PC-9 (cell line): Measurements from ENCODE around the gene ADGRG7. TPM values are rescaled to one million over a fixed set of nuclear protein-coding genes. Genes with fewer than 3 reads are reported as not detected.
A peak's percentile ranks its signal among the peaks of the same experiment; 100 is the strongest.

Experiments
- BruUV-seq: library from RNA; stranded (reverse); fragments of 400-500 nt; replicated peaks from 2 replicates; lab custom pipeline; 2021; lab: Mats Ljungman, UMichigan
- CTCF ChIA-PET: fragments of 300-600 bp; sonication (Branson Sonifier 250); formaldehyde crosslinking; loops from one replicate; lab custom pipeline; 2022; ENCODE audit warnings: antibody characterized with exemption; lab: Charles Lee
- POLR2A ChIA-PET: fragments of 300-600 bp; sonication (Branson Sonifier 250); formaldehyde crosslinking; loops from one replicate; lab custom pipeline; 2022; ENCODE audit warnings: antibody characterized with exemption; ENCODE audit not compliant: unreplicated experiment; lab: Charles Lee
- DNase-seq, 2 experiments: peaks; one replicate each; pipeline versions ENCODE4 v3.0.0 to v3.0.0-alpha.2; 2015 to 2022; ENCODE audit warnings: mixed read lengths in 1 of 2
- H2AFZ ChIP-seq: fragments of 200-600 bp; sonication (generic); 2 replicates; pipeline ENCODE4 v1.8.1; 2017; ENCODE audit warnings: antibody characterized with exemption
- H3F3A ChIP-seq: fragments of 200-600 bp; sonication (generic); 2 replicates; pipeline ENCODE4 v1.8.1; 2017; ENCODE audit warnings: antibody characterized with exemption, mild to moderate bottlenecking, low read depth; ENCODE audit not compliant: insufficient read depth
- H3K27ac ChIP-seq: fragments of 200-600 bp; sonication (generic); 2 replicates; pipeline ENCODE4 v1.6.1; 2016; ENCODE audit warnings: mixed run types
- H3K27me3 ChIP-seq: fragments of 200-600 bp; sonication (generic); 2 replicates; pipeline ENCODE4 v1.6.1; 2016; ENCODE audit warnings: low read depth, mixed run types; ENCODE audit not compliant: insufficient read depth
- H3K36me3 ChIP-seq: fragments of 200-600 bp; sonication (generic); 2 replicates; pipeline ENCODE4 v1.6.1; 2016; ENCODE audit warnings: low read depth, mixed run types
- H3K4me1 ChIP-seq: fragments of 200-600 bp; sonication (generic); replicated peaks from 2 replicates; pipeline ENCODE4 v1.6.1; 2016; ENCODE audit warnings: mixed run types; ENCODE audit not compliant: insufficient read depth
- H3K4me2 ChIP-seq: fragments of 200-600 bp; sonication (generic); 2 replicates; pipeline ENCODE4 v1.6.1; 2017; ENCODE audit warnings: mixed run types
- H3K4me3 ChIP-seq: fragments of 200-600 bp; sonication (generic); 2 replicates; pipeline ENCODE4 v1.6.1; 2016; ENCODE audit warnings: mixed run types
- H3K79me2 ChIP-seq: fragments of 200-600 bp; sonication (generic); 2 replicates; pipeline ENCODE4 v1.6.1; 2017; ENCODE audit warnings: low read depth, mixed run types
- H3K9me2 ChIP-seq: fragments of 200-600 bp; sonication (generic); 2 replicates; pipeline ENCODE4 v1.8.1; 2017; ENCODE audit warnings: mild to moderate bottlenecking; ENCODE audit not compliant: insufficient read depth
- H3K9me3 ChIP-seq: fragments of 200-600 bp; sonication (generic); 2 replicates; pipeline ENCODE4 v1.8.1; 2016; ENCODE audit warnings: low read depth; ENCODE audit not compliant: insufficient read depth
- H4K20me1 ChIP-seq: fragments of 200-600 bp; sonication (generic); 2 replicates; pipeline ENCODE4 v1.8.1; 2017; ENCODE audit not compliant: insufficient read depth
- EZH2 ChIP-seq: fragments of 200-600 bp; sonication (generic); IDR thresholded peaks from 2 replicates; pipeline ENCODE4 v1.8.0; 2017; ENCODE audit warnings: antibody characterized with exemption, low read depth
- intact Hi-C: fragments of 100-400 bp; cut with micrococcal nuclease; formaldehyde crosslinking; loops from one replicate; pipeline ENCODE4 v1.10.0; 2022; ENCODE audit not compliant: unreplicated experiment
- total RNA-seq: library from RNA; stranded (reverse); gene quantifications from 2 replicates; pipeline ENCODE4 v1.2.3, GENCODE V29; 2021
- TF ChIP-seq, protein P1 (sequence below): fragments of 200-600 bp; sonication (generic); conservative IDR thresholded peaks from 2 replicates; pipeline ENCODE4 v1.6.1; 2017; ENCODE audit warnings: mixed run types, antibody characterized with exemption, mild to moderate bottlenecking, moderate library complexity

Gene ADGRG7
- total RNA-seq, 1 experiment from 2014 or later, result not detected

DNA sequence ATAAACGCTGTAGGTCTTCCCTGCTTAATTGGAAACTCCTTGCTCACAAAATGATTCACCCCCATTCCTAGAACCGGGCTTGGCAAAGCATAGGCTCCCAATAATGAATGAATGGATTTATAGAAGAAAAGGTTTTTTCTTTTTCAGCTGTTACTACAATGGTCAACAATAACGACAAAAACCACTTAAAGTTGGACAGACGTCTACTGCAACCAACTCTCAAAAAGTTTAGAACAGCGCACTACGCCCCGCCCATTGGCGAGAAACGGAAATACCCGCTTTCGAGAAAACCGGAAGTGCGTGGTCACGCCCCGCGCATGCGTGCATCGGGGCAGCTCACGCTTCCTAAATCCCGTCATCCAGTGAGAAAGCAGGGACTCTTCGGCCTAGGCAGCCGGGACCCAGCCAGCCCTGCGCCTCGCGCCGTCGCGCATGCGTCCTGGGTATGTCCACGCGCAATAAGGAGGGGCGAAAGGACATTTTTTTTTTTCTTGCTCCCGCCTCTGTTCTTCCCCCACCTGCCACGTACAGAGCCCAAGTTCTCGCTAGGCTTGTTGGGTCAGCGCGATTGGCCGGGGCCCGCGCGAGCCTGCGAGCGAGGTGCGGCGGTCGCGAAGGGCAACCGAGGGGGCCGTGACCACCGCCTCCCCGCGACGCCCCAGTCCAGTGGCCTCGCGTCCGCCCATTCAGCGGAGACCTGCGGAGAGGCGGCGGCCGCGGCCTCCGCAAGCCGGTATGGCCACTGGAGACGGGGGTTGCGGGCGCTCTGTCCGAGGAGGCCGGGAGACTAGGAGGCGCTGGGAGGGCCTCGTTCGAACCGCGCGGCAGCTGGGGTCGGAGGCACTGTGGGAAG lies 99.8 kb downstream of the ADGRG7 start, which contains the start of gene TFG:
Gene TFG (plus strand): TSS at position 506 of the 853 bp plus-strand sequence. CDS start 4,192 bp downstream, outside the sequence.
- Histone ChIP-seq H3K4me1 (peaks cover 35% of the 10 kb centered on the region), H3K36me3 (peaks cover 27% of the 10 kb centered on the region), H3K9me2 (0 out of 2 replicates have a peak, but pooled peaks cover 3% of the 10 kb centered on the region), H3K27me3 (no peaks in the 10 kb centered on the region), H3K79me2 (peaks cover 44% of the 10 kb centered on the region), H3K4me3 (peak within 1 kb of the TSS; percentile 84), H3K27ac (peak within 1 kb of the TSS; percentile 95), H3K9me3 (no peaks in the 10 kb centered on the region), H4K20me1 (peaks cover 39% of the 10 kb centered on the region), H3F3A (peaks cover 20% of the 10 kb centered on the region), H3K4me2 (peak within 1 kb of the TSS; percentile 94), H2AFZ (peak within 1 kb of the TSS; percentile 93)
- ChIA-PET POLR2A (interaction anchor here (0.5 to 1.2 kb wide), 10 partner anchors 13 to 1242 kb away, joined by 3 to 14 read pairs (median 5); no protein-coding TSS in a partner anchor), CTCF (interaction anchor here (0.6 to 4.1 kb wide), 6 partner anchors 75 to 813 kb away, joined by 3 to 16 read pairs (median 4); no protein-coding TSS in a partner anchor)
- no TSS peak for BruUV-seq
- TF ChIP-seq, protein P1, sequence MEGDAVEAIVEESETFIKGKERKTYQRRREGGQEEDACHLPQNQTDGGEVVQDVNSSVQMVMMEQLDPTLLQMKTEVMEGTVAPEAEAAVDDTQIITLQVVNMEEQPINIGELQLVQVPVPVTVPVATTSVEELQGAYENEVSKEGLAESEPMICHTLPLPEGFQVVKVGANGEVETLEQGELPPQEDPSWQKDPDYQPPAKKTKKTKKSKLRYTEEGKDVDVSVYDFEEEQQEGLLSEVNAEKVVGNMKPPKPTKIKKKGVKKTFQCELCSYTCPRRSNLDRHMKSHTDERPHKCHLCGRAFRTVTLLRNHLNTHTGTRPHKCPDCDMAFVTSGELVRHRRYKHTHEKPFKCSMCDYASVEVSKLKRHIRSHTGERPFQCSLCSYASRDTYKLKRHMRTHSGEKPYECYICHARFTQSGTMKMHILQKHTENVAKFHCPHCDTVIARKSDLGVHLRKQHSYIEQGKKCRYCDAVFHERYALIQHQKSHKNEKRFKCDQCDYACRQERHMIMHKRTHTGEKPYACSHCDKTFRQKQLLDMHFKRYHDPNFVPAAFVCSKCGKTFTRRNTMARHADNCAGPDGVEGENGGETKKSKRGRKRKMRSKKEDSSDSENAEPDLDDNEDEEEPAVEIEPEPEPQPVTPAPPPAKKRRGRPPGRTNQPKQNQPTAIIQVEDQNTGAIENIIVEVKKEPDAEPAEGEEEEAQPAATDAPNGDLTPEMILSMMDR, result no peak
- no peak for TF ChIP-seq EZH2
- DNase-seq, result peak; percentile 99 to 100
- intact Hi-C loops, result loop anchor here (1.0 to 5.0 kb wide), 3 partner anchors 58 to 247 kb away; no protein-coding TSS in a partner anchor

DNA sequence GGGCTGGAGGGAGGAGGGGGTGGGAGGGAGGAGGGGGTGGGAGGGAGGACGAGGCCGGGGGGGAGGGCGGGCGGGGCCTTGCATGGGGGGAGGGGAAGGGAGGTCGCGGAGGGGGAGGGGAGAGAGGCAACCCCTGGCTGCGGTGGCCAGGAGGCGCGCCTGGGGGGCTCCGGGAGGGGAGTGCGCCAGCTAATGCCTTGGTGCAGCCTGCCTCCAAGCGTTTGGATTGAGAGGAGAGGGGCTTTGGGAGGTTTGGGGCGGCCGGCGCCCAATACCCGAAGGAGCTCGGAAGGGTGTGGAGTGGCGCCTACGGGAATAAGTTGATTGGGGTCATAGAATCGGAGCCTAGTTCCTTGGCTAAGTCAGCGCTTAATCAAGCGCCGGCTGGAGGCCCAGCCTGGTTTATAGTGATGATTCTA lies 100.5 kb downstream of the ADGRG7 start:
- peak overlapping the region; percentile 95 for H3K27ac ChIP-seq
- H3F3A ChIP-seq, result peaks cover 20% of the 10 kb centered on the region
- H3K36me3 ChIP-seq, result peaks cover 34% of the 10 kb centered on the region
- DNase-seq, result peak in 1 of 2 experiments; percentile 33
- peak overlapping the region; percentile 90 for H3K4me2 ChIP-seq
- 0 out of 2 replicates have a peak, but pooled peaks cover 3% of the 10 kb centered on the region for H3K9me2 ChIP-seq
- POLR2A ChIA-PET, result interaction anchor here (0.5 to 1.2 kb wide), 3 partner anchors 106 to 652 kb away, joined by 3 to 6 read pairs (median 4); no protein-coding TSS in a partner anchor
- peaks cover 35% of the 10 kb centered on the region for H3K4me1 ChIP-seq
- CTCF ChIA-PET, result interaction anchor here (0.6 to 4.1 kb wide), 4 partner anchors 107 to 812 kb away, joined by 3 to 16 read pairs (median 10); no protein-coding TSS in a partner anchor
- H3K79me2 ChIP-seq, result peaks cover 51% of the 10 kb centered on the region
- intact Hi-C loops, result loop anchor here (1.0 to 5.0 kb wide), 3 partner anchors 59 to 248 kb away; no protein-coding TSS in a partner anchor
- H3K4me3 ChIP-seq, result peak overlapping the region; percentile 84
- no TSS peak for BruUV-seq
- peak overlapping the region; percentile 10; the same call in 1 of the 2 replicates for H2AFZ ChIP-seq
- H3K9me3 ChIP-seq, result no peaks in the 10 kb centered on the region
- no peaks in the 10 kb centered on the region for H3K27me3 ChIP-seq
- H4K20me1 ChIP-seq, result peaks cover 46% of the 10 kb centered on the region
- TF ChIP-seq EZH2, result no peak
- TF ChIP-seq, protein P1, result no peak
